Measurements from ENCODE around the gene SH3PXD2B.
A peak's percentile ranks its signal among the peaks of the same experiment; 100 is the strongest.

SH3PXD2B gene

DNA sequence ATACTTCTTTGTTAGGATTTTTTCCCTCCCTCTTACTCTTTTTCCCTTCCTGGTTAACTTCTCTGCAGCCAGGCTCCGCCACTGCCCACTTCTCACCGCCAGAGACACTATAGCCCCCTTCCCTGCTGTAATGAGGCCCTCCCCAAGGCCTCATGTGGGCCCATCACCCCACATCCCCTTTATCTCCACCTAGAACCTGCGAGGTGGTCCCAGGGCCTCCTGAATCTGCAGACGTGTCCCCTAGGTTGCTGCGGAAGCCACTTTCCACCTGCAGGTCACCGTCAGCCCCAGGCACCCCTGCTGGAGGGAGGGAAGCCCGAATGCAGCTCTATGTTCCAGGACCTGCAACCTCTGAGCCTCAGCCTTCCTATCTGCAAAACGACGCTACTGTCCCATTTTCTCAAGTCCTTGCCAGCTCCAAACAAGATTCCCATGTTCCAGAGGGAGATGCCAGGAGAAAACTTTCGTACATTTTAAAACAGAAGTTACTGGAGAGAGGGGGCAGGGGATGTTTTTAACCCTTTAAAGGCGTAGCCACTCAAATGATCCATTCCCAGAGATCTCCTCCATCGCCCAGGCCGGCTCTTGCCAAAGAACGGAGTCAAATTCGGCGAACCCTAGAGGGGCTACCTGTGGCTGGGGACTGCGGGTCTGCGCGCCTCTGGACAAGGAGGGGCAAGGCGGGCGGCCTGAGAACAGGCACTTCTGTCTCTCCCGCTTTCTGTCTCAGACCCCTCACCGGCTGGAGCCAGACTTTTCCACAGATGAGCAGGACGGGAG, 929 bp downstream of the SH3PXD2B start:
- peak; percentile 69 for DNase-seq (ENCODE audit: low spot score)

DNA sequence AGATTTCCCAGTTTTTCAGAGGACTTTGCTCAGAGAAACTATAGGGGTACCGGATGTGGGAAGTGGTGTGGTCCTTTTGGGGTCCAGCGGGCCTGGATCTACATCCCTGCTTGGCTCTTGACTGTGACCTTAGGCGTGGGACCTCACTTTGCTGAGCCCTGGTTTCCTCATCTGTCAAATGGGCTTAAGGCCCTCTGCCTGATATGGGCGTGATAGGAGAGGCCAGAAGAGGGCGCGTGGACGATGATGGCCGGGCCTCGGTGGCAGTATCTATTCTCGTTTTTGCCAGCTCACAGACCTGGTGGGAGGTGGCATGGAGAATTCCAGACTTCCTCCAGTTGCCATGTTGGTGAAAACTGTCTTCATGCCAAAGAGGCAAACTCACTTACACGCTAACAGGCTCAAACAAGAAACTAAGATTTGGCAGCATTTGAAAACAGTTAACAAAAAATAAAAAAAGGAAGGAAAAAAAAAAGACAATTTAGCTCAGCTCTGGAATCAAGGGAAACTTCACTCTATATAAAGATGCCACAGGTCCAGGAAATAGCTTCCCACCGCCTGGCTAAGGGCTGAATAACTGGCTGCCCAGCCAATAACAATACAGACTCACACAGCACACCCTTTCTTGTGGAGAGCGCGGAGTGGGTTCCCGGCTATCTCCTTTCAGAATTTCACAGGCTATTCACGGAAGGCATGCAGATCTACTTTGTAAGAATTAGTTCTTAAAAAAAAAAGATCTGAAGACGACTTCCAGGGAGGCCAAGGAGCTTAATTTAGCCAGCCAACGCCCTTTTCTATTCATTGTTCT, 1.7 kb downstream of the SH3PXD2B start:
- peak; percentile 72 for DNase-seq (ENCODE audit: low spot score)

DNA sequence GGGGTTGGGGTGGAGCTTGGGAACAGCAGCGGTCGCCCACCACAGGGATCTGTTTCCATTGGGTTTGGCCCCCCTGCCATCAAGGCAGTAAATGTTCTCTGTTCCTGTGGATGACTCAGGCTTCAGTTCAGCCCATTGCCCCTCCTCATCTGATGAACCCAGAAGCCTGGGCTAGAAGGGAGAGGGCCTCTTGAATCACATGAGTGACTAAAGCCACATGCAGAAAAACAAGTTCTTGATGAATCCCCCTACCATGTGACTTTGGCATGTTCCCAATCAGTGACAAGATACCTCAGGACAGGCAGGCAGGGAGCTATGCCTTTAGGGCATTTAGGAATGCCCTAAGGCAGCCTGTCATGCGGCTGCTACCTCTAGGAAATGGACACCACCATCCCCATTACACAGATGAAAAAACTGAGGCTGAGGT, 2.5 kb downstream of the SH3PXD2B start:
- DNase-seq (ENCODE audit: low spot score), result peak; percentile 27

DNA sequence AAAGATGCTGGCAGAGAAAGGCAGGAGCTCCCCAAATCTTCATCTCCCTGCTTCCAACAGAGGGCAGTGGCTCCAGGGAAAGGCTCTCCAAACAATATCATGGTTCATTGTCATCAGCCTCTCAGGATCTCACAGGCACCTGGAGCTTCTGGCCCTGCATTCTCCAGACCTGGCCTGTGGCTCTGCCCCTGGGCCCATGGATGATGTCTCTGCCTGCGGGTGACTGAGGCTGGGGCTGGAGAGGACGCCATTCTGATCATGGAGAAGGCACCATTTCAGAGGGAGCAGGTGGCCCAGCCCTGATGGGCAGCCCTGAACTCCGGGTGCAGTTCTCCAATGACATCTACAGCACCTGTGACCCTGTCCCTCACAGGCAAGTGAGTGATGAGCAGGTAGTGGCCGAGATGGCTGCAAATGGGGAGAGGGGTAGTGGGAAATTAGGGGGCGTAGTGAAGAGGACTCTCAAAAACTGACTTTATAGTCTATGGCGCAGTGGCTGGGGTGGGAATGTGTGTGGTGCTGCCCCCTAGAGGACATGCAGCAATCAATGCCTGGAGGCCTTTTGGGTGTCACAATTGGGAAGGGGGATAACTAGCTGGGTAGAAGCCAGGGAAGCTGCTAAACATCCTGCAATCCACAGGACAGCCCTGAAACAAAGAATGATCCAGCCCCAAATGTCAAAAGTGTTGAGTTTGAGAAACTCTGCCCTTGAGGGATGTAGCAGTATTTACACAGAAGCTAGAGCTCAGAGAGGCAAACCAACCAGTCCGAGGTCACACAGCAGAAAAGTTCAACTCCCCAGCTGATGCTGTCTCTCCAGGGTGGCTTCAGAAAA, 3.2 kb downstream of the SH3PXD2B start:
- DNase-seq (ENCODE audit: low spot score), result peak; percentile 69

DNA sequence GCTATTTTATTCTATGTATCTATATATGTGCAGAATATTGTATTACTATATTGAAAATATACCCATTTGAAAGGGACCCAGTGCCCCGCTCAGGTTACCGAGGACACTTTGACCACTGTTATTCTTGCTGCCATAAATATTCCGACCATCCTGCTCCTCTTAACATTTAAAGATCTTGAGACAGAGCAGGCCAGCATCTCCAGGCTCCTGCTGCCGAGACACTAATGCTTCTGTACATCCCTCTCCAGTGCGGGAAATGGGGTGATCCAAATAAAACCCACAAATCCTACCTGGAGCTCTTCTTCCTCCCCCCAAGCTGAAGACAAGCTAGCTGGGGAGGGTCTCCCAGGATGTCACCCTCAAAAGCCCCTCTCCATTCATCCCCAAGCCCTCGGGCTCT, 3.9 kb downstream of the SH3PXD2B start:
- DNase-seq (ENCODE audit: low spot score), result no peak

DNA sequence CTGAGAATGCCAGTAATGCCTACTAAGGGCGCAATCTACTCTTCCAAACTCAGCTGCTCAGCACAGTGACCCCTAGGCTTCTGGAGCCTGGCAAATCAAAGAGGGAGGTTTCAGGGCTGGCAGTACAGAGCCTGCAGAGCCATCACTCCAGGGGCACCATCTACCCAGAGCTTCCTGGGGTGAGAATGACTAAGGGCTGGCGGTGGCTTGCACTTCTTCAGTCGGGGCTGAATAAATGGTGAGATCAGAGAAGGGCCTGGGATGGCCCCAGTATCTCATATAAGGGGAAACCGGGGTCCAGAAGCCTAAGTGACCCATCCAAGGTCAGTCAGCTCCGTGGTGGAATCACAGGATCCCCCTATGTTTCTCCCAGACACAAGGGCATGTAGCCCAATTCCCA, 5.3 kb downstream of the SH3PXD2B start:
- no peak for DNase-seq (ENCODE audit: low spot score)

DNA sequence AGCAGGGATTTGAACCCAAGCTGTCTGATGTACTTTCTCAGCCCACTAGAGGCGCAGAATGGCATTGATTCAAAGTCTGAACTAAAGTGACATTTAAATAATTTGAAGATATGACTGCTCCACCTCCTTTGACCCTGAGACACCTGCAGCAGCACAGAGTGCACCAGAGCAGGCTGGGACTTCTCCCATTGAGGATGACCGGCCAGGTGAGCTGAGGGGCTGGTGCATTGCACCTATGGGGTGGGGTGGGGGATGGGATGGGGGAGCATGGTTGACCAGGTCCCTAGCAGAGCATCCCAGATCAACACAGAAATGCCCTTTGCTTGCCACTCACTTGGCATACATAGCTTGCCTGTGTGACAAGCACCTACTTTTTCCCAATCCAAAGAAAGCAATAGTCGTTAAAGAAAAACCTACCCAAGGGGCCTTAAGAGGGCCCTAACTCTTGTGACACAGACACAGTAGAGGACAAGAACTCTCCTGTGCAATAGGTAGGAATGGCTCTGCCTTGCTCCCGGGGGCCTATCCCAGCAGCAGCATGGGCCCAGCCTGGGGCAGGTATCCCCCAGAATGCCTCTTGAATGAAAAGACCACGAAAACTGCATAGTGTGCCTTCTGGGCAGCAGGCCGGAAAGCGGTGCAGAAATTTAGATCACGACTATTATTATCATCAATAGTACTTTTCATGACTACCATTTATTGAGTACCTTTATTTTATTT, 6.5 kb downstream of the SH3PXD2B start:
- DNase-seq (ENCODE audit: low spot score), result no peak

DNA sequence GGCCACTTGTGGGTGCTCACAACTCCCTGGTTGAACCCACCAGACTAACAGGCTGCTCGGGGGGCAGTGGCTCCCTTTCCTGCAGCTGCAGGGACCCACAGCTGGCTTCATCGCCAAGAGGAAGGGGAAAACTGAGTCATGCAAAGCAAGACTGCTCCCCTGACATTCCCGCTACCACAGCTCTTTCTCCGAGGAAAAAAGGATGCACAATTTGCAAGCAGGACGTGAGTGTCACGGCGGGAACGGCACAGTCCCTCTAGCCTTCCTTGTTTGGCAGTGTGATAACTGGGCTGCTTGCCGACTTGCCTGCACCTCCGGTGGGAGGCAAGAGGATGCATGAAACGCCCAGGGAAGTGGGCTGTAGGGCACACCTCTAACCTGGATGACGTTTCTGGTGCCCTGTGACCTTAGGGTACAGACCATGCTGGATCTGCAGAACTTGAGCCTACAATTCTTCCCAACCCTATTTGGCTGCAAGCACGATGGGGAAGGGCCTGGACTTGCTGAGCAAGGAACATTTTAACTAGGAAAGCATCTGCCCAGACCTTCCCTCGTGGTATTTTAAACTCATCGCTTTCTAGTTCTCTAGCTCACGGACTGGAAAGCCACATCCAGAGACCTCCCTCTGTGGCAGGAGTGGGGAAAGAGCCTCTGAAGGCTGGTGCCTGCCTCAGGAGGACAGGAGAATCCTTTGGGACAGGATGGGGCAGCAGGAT, 7.8 kb downstream of the SH3PXD2B start:
- DNase-seq (ENCODE audit: low spot score), result no peak

DNA sequence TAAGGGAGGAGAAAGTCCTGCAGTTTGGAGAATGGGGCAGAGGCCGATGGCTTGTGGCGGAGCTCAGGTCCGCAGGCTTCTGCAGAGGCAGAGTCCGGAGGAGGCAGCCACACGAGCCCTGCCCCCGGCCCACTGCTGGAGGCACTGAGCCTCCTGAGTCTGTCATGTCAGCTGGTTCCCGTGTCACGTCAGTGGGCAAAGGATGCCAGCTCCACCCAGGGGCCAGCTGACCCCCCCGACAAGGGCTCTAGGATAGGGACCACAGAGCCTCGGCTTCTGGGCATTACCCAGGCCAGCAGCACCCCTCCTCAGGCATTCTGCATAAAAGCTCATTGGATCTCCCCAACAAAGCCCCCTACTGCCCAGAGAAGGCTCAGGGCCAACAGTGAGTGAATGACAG, 8.5 kb downstream of the SH3PXD2B start:
- no peak for DNase-seq (ENCODE audit: low spot score)

DNA sequence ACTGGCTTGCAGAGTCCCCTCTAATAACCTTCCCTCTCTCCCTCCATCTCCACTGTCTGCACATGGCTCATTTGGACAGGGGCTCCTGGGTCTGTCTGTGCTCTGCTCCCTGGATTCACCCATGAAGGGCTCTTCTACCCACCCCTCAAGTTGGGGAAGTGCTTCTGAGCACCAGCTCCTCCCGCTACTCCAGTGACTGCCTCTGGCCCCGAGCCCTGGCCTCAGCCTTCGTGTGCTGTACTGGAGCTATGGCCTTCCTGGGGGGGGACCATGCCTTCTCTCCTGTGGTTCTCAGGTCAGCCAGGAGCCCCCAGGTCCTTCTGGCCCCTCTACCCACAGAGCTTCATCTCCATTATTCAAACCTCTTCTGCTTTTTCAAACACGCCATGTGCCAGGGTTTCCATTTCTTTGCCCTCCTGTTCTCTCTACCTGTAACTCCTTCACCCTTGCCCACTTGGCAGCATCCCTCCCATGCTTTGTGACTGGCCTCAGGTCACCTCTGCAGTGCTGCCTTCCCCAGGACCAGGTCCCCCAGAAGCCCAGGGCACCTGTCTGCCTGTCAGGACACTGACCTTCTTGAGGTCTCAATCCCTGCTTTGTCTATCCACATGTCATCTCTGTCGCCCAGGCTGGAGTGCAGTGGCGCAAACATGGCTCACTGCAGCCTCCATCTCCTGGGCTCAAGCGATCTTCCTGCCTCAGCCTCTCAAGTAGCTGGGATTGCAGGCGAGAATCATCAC, 9.5 kb downstream of the SH3PXD2B start:
- DNase-seq (ENCODE audit: low spot score), result no peak

DNA sequence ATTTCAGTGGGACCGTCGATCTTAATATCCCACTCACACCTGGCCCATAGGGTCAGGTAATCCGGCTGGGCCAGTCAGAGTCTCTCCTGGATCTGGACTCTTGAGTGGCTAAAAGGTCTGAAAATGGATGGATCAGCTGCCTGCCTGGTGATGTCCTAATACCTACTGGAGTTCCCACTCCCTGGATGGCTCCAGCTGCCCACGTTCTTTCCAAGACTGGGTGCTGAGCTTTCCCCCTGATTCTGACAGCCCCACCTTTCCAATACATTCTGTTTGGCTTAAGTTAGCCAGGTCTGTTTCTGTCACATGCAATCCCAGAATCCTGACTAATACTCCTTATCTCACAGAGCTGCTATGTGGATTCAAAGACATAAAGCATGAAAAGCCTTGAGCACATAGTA, 10.2 kb downstream of the SH3PXD2B start:
- DNase-seq (ENCODE audit: low spot score), result peak; percentile 29

DNA sequence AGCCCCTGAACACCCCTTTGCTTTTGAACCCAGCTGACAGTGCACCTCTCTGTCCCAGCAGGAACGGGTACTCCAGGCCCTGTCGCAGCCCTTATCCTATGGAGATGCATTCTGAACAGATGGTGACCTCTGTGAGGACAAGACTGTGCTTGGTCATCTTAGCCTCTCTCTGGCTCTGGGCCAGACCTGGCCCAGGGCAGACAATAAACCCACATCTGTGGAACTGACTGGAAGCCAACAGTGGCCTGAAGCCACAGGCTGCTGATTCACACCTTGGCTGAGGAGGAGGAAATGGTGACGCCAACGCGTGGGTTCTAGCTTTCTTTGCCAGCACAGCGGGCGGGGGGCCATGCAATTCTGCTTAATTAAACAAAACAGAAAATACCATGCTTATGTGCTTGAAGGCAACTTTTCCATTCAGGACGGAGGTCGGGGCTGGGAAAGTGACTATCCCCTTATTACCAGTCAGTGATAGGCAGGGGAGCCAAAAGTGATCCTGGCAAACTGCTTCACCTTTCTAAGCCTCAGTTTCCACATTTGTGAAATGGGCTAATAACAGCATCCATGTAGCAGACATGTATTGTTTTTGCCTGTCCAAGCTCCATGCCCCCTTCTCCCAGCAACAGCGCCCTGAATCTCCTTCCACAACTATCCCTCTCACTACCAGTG, 10.8 kb downstream of the SH3PXD2B start:
- peak; percentile 85 for DNase-seq (ENCODE audit: low spot score)

DNA sequence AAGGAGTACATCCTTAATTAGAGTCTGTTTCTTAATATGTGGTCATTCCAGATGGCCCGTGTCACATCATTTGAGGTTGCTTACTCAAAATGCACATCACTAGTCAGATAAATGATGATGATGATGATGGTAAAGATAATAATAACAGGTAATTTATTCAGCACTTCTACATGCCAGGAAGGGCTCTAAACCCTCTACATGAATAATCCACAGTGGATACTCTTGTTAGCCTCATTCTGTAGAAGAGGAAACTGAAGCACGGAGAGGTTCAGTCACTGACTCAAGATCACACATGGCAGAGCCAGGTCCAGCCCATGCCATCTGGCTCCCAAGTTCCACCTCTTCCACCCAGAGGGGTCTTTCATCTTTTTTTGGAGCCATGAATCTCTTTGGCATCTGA, 11.7 kb downstream of the SH3PXD2B start:
- DNase-seq (ENCODE audit: low spot score), result no peak

DNA sequence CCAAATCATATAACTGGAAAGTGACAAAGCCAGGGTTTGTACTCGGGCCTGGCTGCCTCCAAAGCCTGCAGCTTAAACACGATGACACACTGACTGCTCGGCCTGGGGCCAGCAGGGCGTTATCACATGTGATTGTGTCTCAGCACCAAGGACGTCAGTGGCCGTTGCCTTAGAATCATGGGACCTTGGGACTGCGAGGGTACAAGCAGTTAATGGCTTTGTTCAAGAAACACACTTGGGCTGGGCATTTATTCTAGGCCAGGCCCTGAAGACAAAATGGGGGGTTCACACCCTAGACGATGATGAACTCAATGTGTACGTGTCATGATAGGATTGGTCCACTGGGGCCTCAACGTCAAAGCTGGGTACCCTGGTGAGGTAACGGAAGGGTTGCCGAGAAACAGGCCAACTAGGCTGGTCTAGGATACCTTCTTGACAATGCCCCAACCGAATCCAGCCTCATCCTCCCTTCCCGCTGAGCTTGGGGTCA, 13.0 kb downstream of the SH3PXD2B start:
- DNase-seq (ENCODE audit: low spot score), result no peak

DNA sequence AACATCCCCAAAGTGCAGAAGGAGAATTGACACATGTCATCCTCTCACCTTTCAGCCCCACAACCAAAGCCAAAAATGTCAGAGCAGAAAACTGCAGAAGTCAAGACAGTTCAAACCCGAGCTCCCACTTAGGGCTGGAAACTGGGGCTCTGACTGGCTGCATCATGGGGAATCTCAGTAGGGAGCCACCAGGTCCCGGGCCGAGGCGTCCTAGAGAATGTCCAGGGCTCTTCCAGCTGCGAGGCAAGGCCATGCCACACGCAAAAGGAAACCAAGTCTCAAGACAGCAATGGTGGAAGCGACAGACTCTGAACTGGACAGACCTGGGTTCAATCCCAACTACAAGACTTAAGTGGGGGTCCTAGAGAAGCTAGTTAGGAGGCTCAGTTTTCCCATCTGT, 13.8 kb downstream of the SH3PXD2B start:
- DNase-seq (ENCODE audit: low spot score), result no peak

DNA sequence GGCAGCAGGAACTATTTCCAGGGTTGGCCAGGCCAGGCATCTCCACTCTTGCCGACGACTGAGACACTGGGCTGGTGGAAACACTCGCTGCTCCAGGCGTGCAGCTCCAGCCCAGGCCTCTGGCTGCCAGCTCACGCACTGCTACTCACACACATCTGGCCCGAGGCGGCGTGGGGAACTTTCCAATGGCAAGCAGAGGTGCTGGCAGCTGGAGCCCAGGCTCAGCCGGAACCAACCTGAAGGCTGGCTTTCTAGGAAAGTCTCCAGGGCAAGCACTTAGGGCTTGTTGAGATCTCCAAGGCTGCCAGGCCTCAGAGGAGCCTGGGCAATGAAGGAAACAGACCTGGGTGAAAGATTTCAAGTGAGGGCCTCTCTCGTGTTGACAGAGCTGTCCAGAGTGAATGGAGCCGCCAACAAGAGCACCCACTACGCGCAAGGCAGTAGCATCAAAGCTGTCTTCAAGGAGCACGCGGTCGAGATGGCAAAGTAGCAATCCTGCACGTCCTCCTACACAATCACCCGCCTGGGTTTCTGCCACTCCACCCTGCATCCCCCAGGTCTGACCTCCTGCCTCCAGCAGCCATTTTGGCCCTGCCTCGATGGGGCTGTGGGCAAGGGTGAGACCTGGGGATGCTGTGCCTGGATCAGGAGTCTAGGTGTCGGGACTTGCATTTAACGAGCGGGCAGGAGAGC, 14.4 kb downstream of the SH3PXD2B start:
- DNase-seq (ENCODE audit: low spot score), result no peak

DNA sequence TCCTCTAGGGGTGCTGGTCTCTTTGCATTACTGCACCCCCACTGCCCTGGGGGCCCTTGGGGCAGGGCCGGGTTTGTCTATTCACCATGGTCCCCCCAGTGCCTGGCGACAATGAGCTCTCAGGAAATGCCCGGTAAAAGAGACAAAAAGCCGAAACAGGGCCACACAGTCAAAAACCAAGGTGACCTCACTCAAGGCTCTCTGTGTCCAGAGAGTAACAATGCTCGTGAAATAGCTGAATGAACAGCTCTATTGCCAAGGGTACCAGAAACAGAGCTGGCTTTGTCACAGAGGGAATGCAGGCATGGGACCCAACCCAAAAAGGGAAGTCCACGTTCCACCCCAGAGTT, 16.0 kb downstream of the SH3PXD2B start:
- no peak for DNase-seq (ENCODE audit: low spot score)

DNA sequence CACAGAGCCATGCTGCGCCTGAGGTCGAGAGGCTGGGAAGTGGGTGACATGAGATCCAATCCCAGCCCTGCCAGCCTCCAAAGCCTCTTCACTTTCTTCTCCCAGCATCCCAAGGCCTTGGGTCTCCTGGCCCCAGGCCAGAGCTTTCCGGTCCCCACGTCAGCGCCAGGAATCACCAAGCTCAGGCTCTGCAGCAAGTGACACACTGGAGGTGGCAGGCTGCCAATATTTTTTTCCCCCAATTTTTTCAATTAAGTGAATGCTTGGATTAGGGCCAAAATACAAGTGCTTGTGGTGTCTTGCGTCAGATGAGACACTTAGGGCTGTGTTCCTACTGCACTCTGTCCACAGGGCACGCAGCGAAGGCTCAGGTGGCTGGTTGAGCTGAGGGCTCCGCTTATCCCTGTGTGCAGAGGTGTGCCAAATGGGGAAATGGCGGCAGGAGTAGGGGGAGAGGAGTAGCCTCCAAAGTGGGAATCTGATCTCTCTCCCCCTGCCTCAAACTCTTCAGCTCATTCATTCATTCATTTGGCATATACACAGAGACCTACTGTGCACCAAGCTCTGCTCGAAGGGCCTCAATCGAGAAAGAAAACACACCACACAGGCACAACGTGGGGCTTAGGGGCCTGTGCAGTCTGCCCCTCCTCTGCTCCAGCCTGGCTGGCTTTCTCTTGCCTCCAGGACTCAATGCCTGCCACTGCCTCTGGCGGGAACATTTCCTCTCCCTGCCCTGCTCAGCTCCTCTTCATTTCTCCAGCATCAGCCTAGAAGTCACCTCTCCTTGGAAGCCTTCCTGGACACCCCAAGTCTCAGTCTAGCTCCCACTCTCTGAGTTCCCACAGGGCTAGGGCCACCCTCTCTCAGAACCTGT, 16.6 kb downstream of the SH3PXD2B start:
- peak; percentile 42 for DNase-seq (ENCODE audit: low spot score)

Data from GM03348 (cell line).